ENCODE measurements around the gene HHATL.

DNA sequence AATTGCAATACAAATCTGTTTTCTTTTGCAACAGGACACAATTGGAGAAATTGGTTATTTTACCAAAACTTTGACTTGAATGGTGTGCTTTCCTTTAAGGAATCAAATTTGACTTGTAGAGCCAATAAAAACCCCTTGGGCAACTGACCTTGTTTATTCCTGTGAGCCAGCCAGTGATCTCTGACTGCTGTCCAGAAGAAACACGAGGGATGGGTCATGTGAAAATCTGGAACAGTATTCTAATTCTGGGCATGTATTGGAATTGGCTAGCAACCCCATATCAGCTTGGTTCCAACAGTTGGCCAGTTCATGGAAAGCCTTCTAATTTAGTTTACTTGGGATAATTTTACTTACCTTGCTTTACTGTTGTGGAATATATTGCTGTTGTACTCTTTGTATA is 19.1 kb upstream of the HHATL start:
- TF ChIP-seq POLR2A (IDR thresholded peaks at IDR 0.05) = no peak
- TF ChIP-seq CTCF (IDR thresholded peaks at IDR 0.05) = no peak

Data from uterus (tissue), 2 donors.